ENCODE results near the gene SGPP2.

- TF ChIP-seq CTCF (conservative IDR thresholded peaks at IDR 0.05; ENCODE audit: low read depth in 2 of 2) (no peak), POLR2AphosphoS5 (IDR thresholded peaks at IDR 0.05; ENCODE audit: low read depth) (no peak), CREB1 (CRISPR knock-in tag; IDR thresholded peaks at IDR 0.05; ENCODE audit: low read depth) (no peak), EZH2phosphoT487 (IDR thresholded peaks at IDR 0.05; ENCODE audit: unreplicated experiment) (no peak), NANOG (IDR thresholded peaks at IDR 0.05; ENCODE audit: borderline replicate concordance) (no peak), EZH2 (IDR thresholded peaks at IDR 0.05; ENCODE audit: low read depth, unreplicated experiment) (no peak), JUNB (IDR thresholded peaks at IDR 0.05; ENCODE audit: unreplicated experiment) (no peak)
These were observed 5.7 kb downstream of the SGPP2 start for GRCh38 chr2:222430071-222430470.
